ENCODE data around the gene ATG9B.

- no peak for TF ChIP-seq CTCF (conservative IDR thresholded peaks at IDR 0.05; ENCODE audit: low read length)
- TF ChIP-seq EZH2phosphoT487 (IDR thresholded peaks at IDR 0.05; ENCODE audit: borderline replicate concordance) = no peak
Measured at GRCh38 chr7:150965273-150965830, 58.9 kb downstream of the ATG9B start.
